GM19023 (cell line): ENCODE results near the gene TMCO6.
"Not testable (repeated sequence)": the region's sequence is repeated elsewhere in the genome, so short reads cannot be mapped to it uniquely, and the experiment has no call there.

Source experiments
- ATAC-seq: cut with Tn5 transposase; IDR thresholded peaks from one replicate; pipeline ENCODE4 v1.9.1; 2021; ENCODE audit warnings: mild to moderate bottlenecking, moderate library complexity; ENCODE audit not compliant: unreplicated experiment

Gene TMCO6

GRCh38 chr5:140630292-140631035 is 8.8 kb upstream of the TMCO6 start:
- no peak for ATAC-seq

GRCh38 chr5:140631036-140631417 is 8.2 kb upstream of the TMCO6 start:
- no peak for ATAC-seq

- peak; percentile 45 for ATAC-seq
Observed at GRCh38 chr5:140631831-140632365, 7.4 kb upstream of the TMCO6 start.

- peak; percentile 59 for ATAC-seq
Observed at GRCh38 chr5:140632366-140633020, 6.8 kb upstream of the TMCO6 start.

GRCh38 chr5:140633021-140633471 is 6.2 kb upstream of the TMCO6 start, which contains the start of gene CD14:
Gene CD14 (minus strand): TSS chr5:140633175. CDS start chr5:140633071, 104 bp downstream.
- peak; percentile 17 for ATAC-seq

- ATAC-seq = no peak
Observed at GRCh38 chr5:140633501-140633900, 5.8 kb upstream of the TMCO6 start.

- no peak for ATAC-seq
Observed at GRCh38 chr5:140634103-140634502, 5.1 kb upstream of the TMCO6 start.

GRCh38 chr5:140635291-140636257 is 3.7 kb upstream of the TMCO6 start:
- ATAC-seq = no peak

GRCh38 chr5:140637371-140638100 is 1.7 kb upstream of the TMCO6 start:
- no peak for ATAC-seq

- ATAC-seq = not testable (repeated sequence)
Observed at GRCh38 chr5:140638898-140639147, 428 bp upstream of the TMCO6 start.

GRCh38 chr5:140641716-140642115 is 2.5 kb downstream of the TMCO6 start:
- ATAC-seq = no peak

- no peak for ATAC-seq
Observed at GRCh38 chr5:140642718-140643117, 3.5 kb downstream of the TMCO6 start.

- ATAC-seq = peak; percentile 41
Observed at GRCh38 chr5:140647042-140647419, 7.8 kb downstream of the TMCO6 start.

- no peak for ATAC-seq
Observed at GRCh38 chr5:140658870-140659269, 19.6 kb downstream of the TMCO6 start.

- ATAC-seq = not testable (repeated sequence)
Observed at GRCh38 chr5:140660371-140660770, 21.1 kb downstream of the TMCO6 start.

GRCh38 chr5:140664030-140664358 is 24.7 kb downstream of the TMCO6 start:
- ATAC-seq = no peak

- ATAC-seq = peak; percentile 98
Observed at GRCh38 chr5:140664359-140665119, 25.3 kb downstream of the TMCO6 start, which contains the start of gene WDR55. Gene WDR55 (plus strand): TSS chr5:140664904. CDS start chr5:140664913, 9 bp downstream.

- ATAC-seq = not testable (repeated sequence)
Observed at GRCh38 chr5:140671035-140671434, 31.8 kb downstream of the TMCO6 start.

- no peak for ATAC-seq
Observed at GRCh38 chr5:140671472-140672125, 32.3 kb downstream of the TMCO6 start.
